Stimulated activated naive B cell treated with anti-CD40 and anti-IgM and Interleukin-4, amounts not matched to agents 10 μg/mL and 1 μg/mL and 100 μg/mL, for 72 hours (primary cell): Measurements from ENCODE around the gene GALNT6.

Experiments used
- ATAC-seq, 2 donors: fragments of 150-1000 bp; cut with Tn5 transposase; replicated peaks; 2 replicates each; pipeline ENCODE4 v1.10.0; 2021; ENCODE audit warnings: moderate library complexity in 1 of 2
- DNase-seq: peaks from one replicate; pipeline ENCODE4 v3.0.0; 2021
- H3K27ac Mint-ChIP-seq: one replicate; pipeline ENCODE4 v1.8.0; 2022; ENCODE audit warnings: mild to moderate bottlenecking, mixed read lengths
- H3K27me3 Mint-ChIP-seq, 2 donors: one replicate each; pipeline ENCODE4 v1.8.0; 2022; ENCODE audit warnings: mixed read lengths in 2 of 2
- H3K36me3 Mint-ChIP-seq, 2 donors: one replicate each; pipeline ENCODE4 v1.8.0; 2022; ENCODE audit warnings: mixed read lengths in 2 of 2, mild to moderate bottlenecking in 1 of 2
- H3K4me1 Mint-ChIP-seq, 2 donors: one replicate each; pipeline ENCODE4 v1.8.0; 2022; ENCODE audit warnings: mixed read lengths in 2 of 2, mild to moderate bottlenecking in 1 of 2
- H3K4me3 Mint-ChIP-seq, 2 donors: one replicate each; pipeline ENCODE4 v1.8.0; 2022; ENCODE audit warnings: mild to moderate bottlenecking in 2 of 2, mixed read lengths in 2 of 2, moderate library complexity in 1 of 2
- H3K9me3 Mint-ChIP-seq, 2 donors: one replicate each; pipeline ENCODE4 v1.8.0; 2022; ENCODE audit warnings: mixed read lengths in 2 of 2, mild to moderate bottlenecking in 1 of 2

Gene GALNT6

GRCh38 chr12:51391283-51392123, at the start of gene GALNT6:
TSS of gene GALNT6 (minus strand) at chr12:51391406. CDS start at chr12:51379781, 11,625 bp downstream.
- peak within 1 kb of the TSS; percentile 90 to 99 for H3K4me3 Mint-ChIP-seq
- H3K4me1 Mint-ChIP-seq = peaks cover 68 to 87% of the 10 kb centered on the region in 2 donors
- H3K27me3 Mint-ChIP-seq = no peaks in the 10 kb centered on the region
- peak; percentile 61 for DNase-seq
- H3K27ac Mint-ChIP-seq = peak within 1 kb of the TSS; percentile 99
- H3K9me3 Mint-ChIP-seq = no peaks in the 10 kb centered on the region
- peak; percentile 61 to 69 for ATAC-seq
- peaks cover 14 to 29% of the 10 kb centered on the region in 2 donors for H3K36me3 Mint-ChIP-seq

- H3K27ac Mint-ChIP-seq = no peak overlapping the region
- peaks cover 2 to 6% of the 10 kb centered on the region in 2 donors for H3K36me3 Mint-ChIP-seq
- no peaks in the 10 kb centered on the region for H3K27me3 Mint-ChIP-seq
- peaks cover 3 to 5% of the 10 kb centered on the region in 2 donors for H3K4me1 Mint-ChIP-seq
- DNase-seq (no peak), ATAC-seq (no peak)
- no peaks in the 10 kb centered on the region for H3K9me3 Mint-ChIP-seq
- H3K4me3 Mint-ChIP-seq = no peak overlapping the region
Observed at GRCh38 chr12:51439330-51439729, 48.1 kb upstream of the GALNT6 start.

DNA sequence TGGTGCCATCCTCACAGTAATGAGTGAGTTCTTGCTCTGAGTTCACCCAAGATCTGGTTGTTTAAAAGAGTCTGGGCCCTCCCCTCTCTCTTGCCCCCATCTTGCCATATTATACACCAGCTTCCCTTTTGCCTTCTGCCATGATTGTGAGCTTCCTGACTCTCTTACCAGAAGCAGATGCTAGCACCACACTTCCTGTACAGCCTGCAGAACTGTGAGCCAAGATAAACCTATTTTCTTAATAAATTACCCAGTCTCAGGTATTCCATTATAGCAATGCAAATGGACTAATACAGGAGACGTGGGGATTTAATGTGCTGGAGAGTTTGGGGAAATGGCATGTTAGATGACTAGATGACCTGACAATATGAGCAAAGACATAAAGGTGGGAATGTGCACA, 46.2 kb upstream of the GALNT6 start:
- no peak for DNase-seq
- ATAC-seq = no peak
- Mint-ChIP-seq H3K27ac (no peak overlapping the region), H3K9me3 (no peaks in the 10 kb centered on the region), H3K4me3 (no peak overlapping the region), H3K27me3 (no peaks in the 10 kb centered on the region), H3K36me3 (peaks cover 2 to 6% of the 10 kb centered on the region in 2 donors), H3K4me1 (peaks cover 7 to 13% of the 10 kb centered on the region in 2 donors)

DNA sequence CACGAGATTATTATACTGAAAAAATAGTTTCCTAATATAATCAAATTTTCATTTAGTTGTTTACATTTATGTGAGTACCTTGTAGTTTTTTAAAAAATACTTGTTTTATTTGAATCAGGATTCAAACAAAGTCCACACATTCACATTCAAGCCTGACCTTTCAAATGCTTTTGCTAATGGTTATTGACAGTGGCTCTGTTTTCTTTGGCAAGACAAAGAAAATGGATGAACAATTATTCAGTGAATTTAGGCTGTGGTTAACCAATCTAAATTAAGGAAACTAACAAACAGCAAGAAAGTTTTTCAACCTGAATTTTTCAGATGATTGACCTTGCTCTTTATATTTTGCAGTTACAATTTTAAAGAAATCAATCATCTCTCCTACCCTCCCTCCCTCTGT, 43.1 kb upstream of the GALNT6 start:
- DNase-seq (no peak), ATAC-seq (no peak)
- Mint-ChIP-seq H3K4me3 (no peak overlapping the region), H3K4me1 (peaks cover 23 to 27% of the 10 kb centered on the region in 2 donors), H3K27me3 (peaks cover 0 to 4% of the 10 kb centered on the region in 2 donors), H3K27ac (no peak overlapping the region), H3K9me3 (peaks cover 0 to 4% of the 10 kb centered on the region in 2 donors), H3K36me3 (peaks cover 0 to 3% of the 10 kb centered on the region in 2 donors)

GRCh38 chr12:51432921-51433320, 41.7 kb upstream of the GALNT6 start:
- Mint-ChIP-seq H3K36me3 (peaks cover 0 to 1% of the 10 kb centered on the region in 2 donors), H3K27me3 (peaks cover 0 to 4% of the 10 kb centered on the region in 2 donors), H3K4me1 (peaks cover 26 to 29% of the 10 kb centered on the region in 2 donors), H3K9me3 (peaks cover 0 to 4% of the 10 kb centered on the region in 2 donors), H3K4me3 (no peak overlapping the region), H3K27ac (no peak overlapping the region)
- DNase-seq = no peak
- no peak for ATAC-seq

DNA sequence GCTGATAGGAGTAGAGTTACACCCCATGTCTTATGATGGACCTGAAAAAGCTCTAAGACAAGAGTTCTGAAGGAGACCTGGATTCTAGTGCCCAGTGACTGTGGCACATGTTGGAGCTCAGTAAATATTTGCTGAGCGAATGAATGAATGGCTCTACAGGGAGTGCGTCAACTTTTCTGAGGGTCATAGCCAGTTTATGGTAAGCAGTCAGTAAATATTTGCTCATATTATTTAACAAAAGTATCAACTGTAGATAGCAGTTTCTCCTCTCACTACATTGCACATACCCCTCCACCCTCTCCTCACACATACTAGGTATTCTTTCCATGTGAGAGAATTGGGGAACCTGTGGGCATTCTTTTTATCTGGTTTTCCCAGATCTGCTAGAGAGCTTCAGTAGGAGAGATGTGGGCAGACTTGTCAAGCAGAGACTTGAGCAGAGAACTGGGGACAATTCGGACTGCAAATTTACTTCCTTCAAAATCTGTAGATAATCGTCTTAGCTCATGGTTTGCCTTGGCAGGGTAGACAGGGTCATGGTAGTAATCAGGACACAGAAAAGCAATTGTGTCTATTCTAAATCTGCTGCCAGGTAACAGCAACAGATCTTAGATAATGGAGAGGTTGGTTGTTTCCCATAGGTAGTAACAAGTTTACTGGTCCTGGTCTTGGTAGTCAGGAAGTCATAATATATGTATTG, 39.1 kb upstream of the GALNT6 start:
- Mint-ChIP-seq H3K9me3 (peaks cover 0 to 4% of the 10 kb centered on the region in 2 donors), H3K36me3 (peaks cover 0 to 1% of the 10 kb centered on the region in 2 donors), H3K4me3 (no peak overlapping the region), H3K27me3 (peaks cover 0 to 4% of the 10 kb centered on the region in 2 donors), H3K27ac (peak overlapping the region; percentile 84), H3K4me1 (peaks cover 24 to 34% of the 10 kb centered on the region in 2 donors)
- DNase-seq = no peak
- no peak for ATAC-seq

DNA sequence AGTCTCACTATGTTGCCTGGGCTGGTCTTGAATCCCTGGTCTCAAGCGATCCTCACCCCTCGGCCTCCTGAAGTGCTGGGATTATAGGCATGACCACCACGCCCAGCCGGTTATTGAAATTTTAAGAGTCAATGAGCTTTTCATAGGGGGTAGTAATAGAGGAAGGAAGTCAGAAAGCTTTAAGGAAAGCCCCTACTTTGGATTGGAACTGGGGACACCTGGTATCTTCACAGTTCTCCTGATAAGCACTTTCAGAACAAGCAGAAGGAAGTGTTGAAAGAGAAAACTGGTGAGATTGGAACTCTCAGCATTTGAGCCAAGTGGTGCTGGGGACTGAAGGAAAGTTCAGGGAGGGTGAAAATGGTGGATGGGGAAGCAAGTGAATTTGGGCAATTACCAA, 38.5 kb upstream of the GALNT6 start:
- Mint-ChIP-seq H3K9me3 (peaks cover 0 to 4% of the 10 kb centered on the region in 2 donors), H3K27me3 (peaks cover 0 to 4% of the 10 kb centered on the region in 2 donors), H3K27ac (peak overlapping the region; percentile 84)

GRCh38 chr12:51428256-51428655, 37.0 kb upstream of the GALNT6 start:
- Mint-ChIP-seq H3K36me3 (peaks cover 0 to 1% of the 10 kb centered on the region in 2 donors), H3K27ac (no peak overlapping the region), H3K9me3 (peaks cover 0 to 4% of the 10 kb centered on the region in 2 donors), H3K27me3 (peaks cover 0 to 4% of the 10 kb centered on the region in 2 donors), H3K4me3 (no peak overlapping the region), H3K4me1 (peaks cover 29 to 44% of the 10 kb centered on the region in 2 donors)
- DNase-seq (no peak), ATAC-seq (no peak)

More for the DNA sequence above, 38.5 kb upstream of the GALNT6 start:
- Mint-ChIP-seq H3K36me3 (peaks cover 0 to 1% of the 10 kb centered on the region in 2 donors), H3K4me3 (no peak overlapping the region), H3K4me1 (peaks cover 27 to 39% of the 10 kb centered on the region in 2 donors)
- ATAC-seq (peak in 1 of 2 donors; percentile 45), DNase-seq (no peak)

DNA sequence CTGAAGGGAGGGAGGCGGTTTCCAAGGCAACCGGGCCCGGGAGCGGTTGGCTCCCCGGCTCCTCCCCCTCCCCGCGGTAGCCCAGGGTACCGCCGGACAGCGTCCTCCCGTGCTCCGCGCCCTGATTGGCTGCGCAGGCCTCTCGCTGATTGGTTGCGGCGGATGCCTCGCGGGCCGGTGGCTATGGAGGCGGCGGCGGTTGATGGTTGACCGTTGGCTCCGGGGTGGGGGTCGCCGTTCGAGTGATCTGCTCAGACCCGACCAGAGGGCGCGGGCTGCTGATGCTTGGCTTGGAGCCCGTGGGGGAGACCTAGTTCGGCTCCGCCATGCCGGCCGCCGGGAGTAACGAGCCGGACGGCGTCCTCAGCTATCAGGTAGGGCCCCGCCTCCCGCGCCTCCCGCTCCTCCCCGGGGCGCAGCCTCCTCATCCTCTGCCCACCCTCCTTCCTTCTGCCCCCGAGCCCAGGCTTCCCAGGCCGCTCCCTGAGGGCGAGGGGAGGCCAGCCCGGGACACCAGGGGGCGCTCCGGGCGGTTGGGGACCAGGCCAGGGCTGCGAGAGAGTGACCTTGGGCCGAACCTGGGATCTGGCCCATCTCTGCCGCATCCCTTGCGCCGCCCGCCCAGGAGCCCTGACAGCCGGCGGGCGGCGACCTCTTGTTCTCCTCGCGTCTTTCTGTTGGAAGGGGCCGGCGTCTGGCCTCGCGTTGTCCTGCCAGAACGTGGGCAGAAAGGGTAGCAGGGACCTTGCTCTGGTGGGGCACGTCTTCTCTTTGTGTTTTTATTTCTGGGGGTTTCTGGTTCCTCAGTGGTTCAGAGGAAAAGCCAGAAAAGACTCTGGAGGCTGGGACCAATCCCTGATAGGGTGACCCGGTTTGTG, 33.7 kb upstream of the GALNT6 start, which contains the start of gene SLC4A8:
Gene SLC4A8 (plus strand): TSS at position 170 of the 878 bp plus-strand sequence. CDS start 157 bp downstream, at position 327.
- Mint-ChIP-seq H3K27ac (peak within 1 kb of the TSS; percentile 60), H3K4me3 (peak within 1 kb of the TSS; percentile 83 to 85)
- peak; percentile 95 to 97 for ATAC-seq

DNA sequence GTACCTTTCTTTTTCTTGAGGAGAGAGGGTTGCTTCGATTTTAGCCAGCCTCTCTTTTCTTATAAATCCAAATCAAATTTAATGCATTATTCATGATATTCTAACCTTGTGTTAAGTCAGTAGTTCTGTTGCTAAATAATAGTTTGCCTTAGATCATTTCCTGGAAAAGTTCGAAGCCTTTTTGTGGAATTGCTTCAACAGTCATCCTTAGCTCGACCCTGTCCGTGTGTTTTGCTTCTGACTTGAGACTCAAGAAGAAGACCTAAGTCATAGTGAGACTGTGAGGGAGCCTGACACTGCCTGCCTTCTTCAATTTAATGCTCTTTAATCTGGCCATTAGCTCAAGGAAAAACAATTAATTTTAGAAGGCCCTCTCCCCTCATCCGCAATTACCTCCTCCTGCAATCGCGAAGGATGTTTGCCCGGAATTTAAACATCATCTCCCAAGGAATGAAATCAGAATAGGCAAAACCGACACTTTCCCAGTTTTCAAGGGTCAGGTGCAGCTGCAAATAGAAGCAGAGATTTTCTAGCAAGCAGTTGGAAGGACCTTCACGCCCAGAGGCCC, 33.0 kb upstream of the GALNT6 start:
- H3K9me3 Mint-ChIP-seq = no peaks in the 10 kb centered on the region
- no peak for ATAC-seq
- peaks cover 11 to 19% of the 10 kb centered on the region in 2 donors for H3K4me1 Mint-ChIP-seq
- H3K4me3 Mint-ChIP-seq = peak overlapping the region; percentile 83 to 85
- no peak overlapping the region for H3K27ac Mint-ChIP-seq
- H3K36me3 Mint-ChIP-seq = no peaks in the 10 kb centered on the region
- DNase-seq = no peak
- H3K27me3 Mint-ChIP-seq = no peaks in the 10 kb centered on the region

More for the DNA sequence above, 33.7 kb upstream of the GALNT6 start, which contains the start of gene SLC4A8:
- no peaks in the 10 kb centered on the region for H3K27me3 Mint-ChIP-seq
- peaks cover 17 to 25% of the 10 kb centered on the region in 2 donors for H3K4me1 Mint-ChIP-seq
- DNase-seq = peak; percentile 84
- peaks cover 0 to 3% of the 10 kb centered on the region in 2 donors for H3K9me3 Mint-ChIP-seq
- H3K36me3 Mint-ChIP-seq = no peaks in the 10 kb centered on the region

GRCh38 chr12:51421266-51421884, 30.2 kb upstream of the GALNT6 start:
- ATAC-seq (peak in 1 of 2 donors; percentile 34), DNase-seq (peak; percentile 35)
- no peak overlapping the region for H3K4me3 Mint-ChIP-seq
- no peaks in the 10 kb centered on the region for H3K27me3 Mint-ChIP-seq
- H3K36me3 Mint-ChIP-seq = no peaks in the 10 kb centered on the region
- no peaks in the 10 kb centered on the region for H3K9me3 Mint-ChIP-seq
- no peak overlapping the region for H3K27ac Mint-ChIP-seq
- peaks cover 12 to 14% of the 10 kb centered on the region in 2 donors for H3K4me1 Mint-ChIP-seq

GRCh38 chr12:51419425-51420193, 28.4 kb upstream of the GALNT6 start:
- DNase-seq (no peak), ATAC-seq (no peak)
- no peaks in the 10 kb centered on the region for H3K36me3 Mint-ChIP-seq
- H3K9me3 Mint-ChIP-seq = no peaks in the 10 kb centered on the region
- no peak overlapping the region for H3K4me3 Mint-ChIP-seq
- H3K4me1 Mint-ChIP-seq = peaks cover 6 to 10% of the 10 kb centered on the region in 2 donors
- no peaks in the 10 kb centered on the region for H3K27me3 Mint-ChIP-seq
- H3K27ac Mint-ChIP-seq = no peak overlapping the region
